Vagina (tissue), 2 donors: ENCODE measurements around the gene ZNF14. TPM values are rescaled to one million over a fixed set of nuclear protein-coding genes. Genes with fewer than 3 reads are reported as not detected.

ENCODE experiments used
- DNase-seq, 2 donors: peaks; one replicate each; pipeline ENCODE4 v3.0.0-alpha.2; 2017; ENCODE audit errors: extremely low spot score in 2 of 2
- H3K27ac ChIP-seq: fragments of 200-600 bp; sonication (generic); one replicate; pipeline ENCODE4 v1.5.1; 2019
- H3K27me3 ChIP-seq: fragments of 200-600 bp; sonication (generic); one replicate; pipeline ENCODE4 v1.5.1; 2019
- H3K36me3 ChIP-seq, 2 donors: fragments of 200-600 bp; sonication (generic); one replicate each; pipeline ENCODE4 v1.5.1; 2017 to 2019
- H3K4me1 ChIP-seq: fragments of 200-600 bp; sonication (generic); one replicate; pipeline ENCODE4 v1.5.1; 2019
- H3K4me3 ChIP-seq, 2 donors: fragments of 200-600 bp; sonication (generic); 1 replicate in 1 of 2; 2 replicates in 1 of 2; pipeline ENCODE4 v1.5.1; 2016 to 2019
- H3K9me3 ChIP-seq: fragments of 200-600 bp; sonication (generic); one replicate; pipeline ENCODE4 v1.5.1; 2019
- CTCF ChIP-seq, 3 experiments: fragments of 450-650 bp in 2 of 3; fragments of 200-600 bp in 1 of 3; sonication (generic) in 1 of 3; IDR thresholded peaks; one replicate each; pipeline ENCODE4 v1.5.1; 2017 to 2019; ENCODE audit warnings: antibody characterized with exemption in 3 of 3, mild to moderate bottlenecking in 2 of 3, moderate library complexity in 2 of 3
- POLR2A ChIP-seq, 2 donors: fragments of 450-650 bp; IDR thresholded peaks; one replicate each; pipeline ENCODE4 v1.6.1; 2017; ENCODE audit warnings: antibody characterized with exemption in 2 of 2, mild to moderate bottlenecking in 2 of 2, moderate library complexity in 2 of 2
- POLR2AphosphoS5 ChIP-seq, 2 donors: sonication (generic); formaldehyde crosslinking; IDR thresholded peaks; one replicate each; pipeline ENCODE4 v1.9.0; 2017; ENCODE audit warnings: antibody characterized with exemption in 2 of 2, mild to moderate bottlenecking in 2 of 2, low read depth in 1 of 2; ENCODE audit not compliant: insufficient read depth in 1 of 2
- intact Hi-C: fragments of 100-400 bp; cut with DNase I; formaldehyde crosslinking; loops from one replicate; pipeline ENCODE4 v1.15.1; 2023
- total RNA-seq: library from RNA; depleted of rRNA; stranded (reverse); fragments of >200 nt; gene quantifications from one replicate; pipeline ENCODE4 v1.2.3, GENCODE V29; 2016

ZNF14 gene
- total RNA-seq, 1 donor from 2014 or later: 5.4 TPM

- Histone ChIP-seq H3K4me1 (no peaks in the 10 kb centered on the region), H3K4me3 (no peak overlapping the region), H3K27me3 (no peaks in the 10 kb centered on the region), H3K36me3 (no peaks in the 10 kb centered on the region), H3K27ac (no peak overlapping the region), H3K9me3 (no peaks in the 10 kb centered on the region)
- intact Hi-C loops: no loop called here
- DNase-seq: no peak
- TF ChIP-seq POLR2A (IDR thresholded peaks at IDR 0.05) (no peak), CTCF (IDR thresholded peaks at IDR 0.05) (no peak), POLR2AphosphoS5 (IDR thresholded peaks at IDR 0.05; ENCODE audit: insufficient read depth in 1 of 2, low read depth in 1 of 2) (no peak)
Measured at GRCh38 chr19:19748249-19748938, 15.5 kb upstream of the ZNF14 start.

- no peaks in the 10 kb centered on the region for H3K27me3 ChIP-seq
- no peaks in the 10 kb centered on the region for H3K9me3 ChIP-seq
- no peak overlapping the region for H3K27ac ChIP-seq
- H3K4me1 ChIP-seq: no peaks in the 10 kb centered on the region
- TF ChIP-seq CTCF (IDR thresholded peaks at IDR 0.05) (no peak), POLR2AphosphoS5 (IDR thresholded peaks at IDR 0.05; ENCODE audit: insufficient read depth in 1 of 2, low read depth in 1 of 2) (no peak), POLR2A (IDR thresholded peaks at IDR 0.05) (no peak)
- no peak for DNase-seq
- no peak overlapping the region for H3K4me3 ChIP-seq
- intact Hi-C loops: no loop called here
- no peaks in the 10 kb centered on the region for H3K36me3 ChIP-seq
Measured at GRCh38 chr19:19747357-19748220, 14.7 kb upstream of the ZNF14 start.

- no peaks in the 10 kb centered on the region for H3K9me3 ChIP-seq
- peak in 1 of 2 donors; percentile 88 for DNase-seq
- H3K4me3 ChIP-seq: no peak overlapping the region
- intact Hi-C loops: no loop called here
- TF ChIP-seq CTCF (IDR thresholded peaks at IDR 0.05): no peak
- no peak for TF ChIP-seq POLR2AphosphoS5 (IDR thresholded peaks at IDR 0.05; ENCODE audit: insufficient read depth in 1 of 2, low read depth in 1 of 2)
- TF ChIP-seq POLR2A (IDR thresholded peaks at IDR 0.05): no peak
- H3K27me3 ChIP-seq: no peaks in the 10 kb centered on the region
- H3K36me3 ChIP-seq: no peaks in the 10 kb centered on the region
- no peak overlapping the region for H3K27ac ChIP-seq
- H3K4me1 ChIP-seq: no peaks in the 10 kb centered on the region
Measured at GRCh38 chr19:19746286-19747213, 13.6 kb upstream of the ZNF14 start.

- peak in 1 of 2 donors; percentile 92 for DNase-seq
- no peak overlapping the region for H3K4me3 ChIP-seq
- no peaks in the 10 kb centered on the region for H3K4me1 ChIP-seq
- H3K36me3 ChIP-seq: no peaks in the 10 kb centered on the region
- H3K9me3 ChIP-seq: no peaks in the 10 kb centered on the region
- TF ChIP-seq POLR2A (IDR thresholded peaks at IDR 0.05) (no peak), POLR2AphosphoS5 (IDR thresholded peaks at IDR 0.05; ENCODE audit: insufficient read depth in 1 of 2, low read depth in 1 of 2) (no peak), CTCF (IDR thresholded peaks at IDR 0.05) (no peak)
- no peaks in the 10 kb centered on the region for H3K27me3 ChIP-seq
- no peak overlapping the region for H3K27ac ChIP-seq
- intact Hi-C loops: no loop called here
Measured at GRCh38 chr19:19745496-19746285, 12.8 kb upstream of the ZNF14 start.
